GM12878 (cell line): ENCODE results near the gene HNRNPM. TPM values are rescaled to one million over a fixed set of nuclear protein-coding genes. Genes with fewer than 3 reads are reported as not detected.

Experiments
- ATAC-seq: fragments of 200-7000 bp; cut with Tn5 transposase; 3 replicates; pipeline ENCODE4 v1.9.1; 2020; ENCODE audit warnings: mild to moderate bottlenecking, moderate library complexity
- BruUV-seq: library from RNA; stranded (reverse); fragments of 400-500 nt; replicated peaks from 2 replicates; lab custom pipeline; 2021; lab: Mats Ljungman, UMichigan
- CTCF ChIA-PET: fragments of 300-600 bp; sonication (Branson Sonifier 250); formaldehyde crosslinking; extraction: SDS; loops from one replicate; lab custom pipeline; 2021; ENCODE audit warnings: inconsistent platforms; lab: Yijun Ruan, JAX
- POLR2A ChIA-PET: fragments of 350-600 bp; formaldehyde crosslinking; extraction: SDS; loops from one replicate; lab custom pipeline; 2021; ENCODE audit warnings: inconsistent platforms; lab: Charles Lee
- RAD21 ChIA-PET: fragments of 300-600 bp; sonication (Branson Sonifier 250); formaldehyde crosslinking; loops from one replicate; lab custom pipeline; 2023; ENCODE audit warnings: antibody characterized with exemption; ENCODE audit not compliant: unreplicated experiment; lab: Charles Lee
- SMC1A ChIA-PET: fragments of 300-600 bp; sonication (Branson Sonifier 250); formaldehyde crosslinking; loops from one replicate; lab custom pipeline; 2023; ENCODE audit not compliant: unreplicated experiment, uncharacterized antibody; lab: Charles Lee
- DNase-seq: peaks from one replicate; pipeline ENCODE4 v3.0.0-alpha.2; 2011; ENCODE audit warnings: low read depth, low spot score
- FAIRE-seq: peaks from 3 replicates; lab custom pipeline; 2011; peaks lifted over from hg19 to GRCh38; lab: Jason Lieb, UNC
- H2AFZ ChIP-seq: 2 replicates; pipeline ENCODE4 v1.6.0; 2011; ENCODE audit warnings: low read depth, low read length, control low read depth; ENCODE audit not compliant: control insufficient read depth
- H3K27ac ChIP-seq: 2 replicates; pipeline ENCODE4 v1.5.1; 2011; ENCODE audit warnings: control low read depth; ENCODE audit not compliant: control insufficient read depth, insufficient read depth
- H3K27me3 ChIP-seq, 2 experiments: replicated peaks in 1 of 2; 2 replicates each; pipeline versions ENCODE4 v1.6.0 to v1.6.1; 2011; ENCODE audit warnings: low read length in 1 of 2; ENCODE audit not compliant: control insufficient read depth in 2 of 2, insufficient read depth in 2 of 2
- H3K36me3 ChIP-seq, 2 experiments: 2 replicates each; pipeline ENCODE4 v1.5.1; 2011; ENCODE audit warnings: low read length in 1 of 2; ENCODE audit not compliant: control insufficient read depth in 2 of 2, insufficient read depth in 2 of 2
- H3K4me1 ChIP-seq: 2 replicates; pipeline ENCODE4 v1.6.1; 2011; ENCODE audit warnings: mild to moderate bottlenecking, low read length, moderate library complexity, mixed read lengths; ENCODE audit not compliant: control insufficient read depth, insufficient read depth
- H3K4me2 ChIP-seq: 2 replicates; pipeline ENCODE4 v1.6.0; 2011; ENCODE audit warnings: control low read depth; ENCODE audit not compliant: control insufficient read depth, insufficient read depth
- H3K4me3 ChIP-seq: fragments of 200-600 bp; sonication (generic); 2 replicates; pipeline ENCODE4 v1.5.1; 2016
- H3K79me2 ChIP-seq: 2 replicates; pipeline ENCODE4 v1.6.0; 2011; ENCODE audit warnings: low read length; ENCODE audit not compliant: control insufficient read depth, insufficient read depth
- H3K9ac ChIP-seq: 2 replicates; pipeline ENCODE4 v1.8.0; 2011; ENCODE audit warnings: low read length, control low read depth, mixed read lengths; ENCODE audit not compliant: control insufficient read depth, insufficient read depth
- H3K9me3 ChIP-seq: replicated peaks from 3 replicates; pipeline ENCODE4 v1.5.1; 2011; ENCODE audit warnings: mild to moderate bottlenecking, low read length; ENCODE audit not compliant: control insufficient read depth, insufficient read depth
- H4K20me1 ChIP-seq: 2 replicates; pipeline ENCODE4 v1.6.0; 2011; ENCODE audit not compliant: control insufficient read depth, insufficient read depth
- BACH1 ChIP-seq: fragments of 450-650 bp; IDR thresholded peaks from 2 replicates; pipeline ENCODE4 v1.6.1; 2017; ENCODE audit warnings: mild to moderate bottlenecking, borderline replicate concordance
- DPF2 ChIP-seq: fragments of 450-650 bp; IDR thresholded peaks from 2 replicates; pipeline ENCODE4 v1.6.1; 2017; ENCODE audit warnings: mild to moderate bottlenecking
- MYB ChIP-seq: fragments of 150-350 bp; IDR thresholded peaks from 2 replicates; pipeline ENCODE4 v1.6.1; 2014; ENCODE audit warnings: mild to moderate bottlenecking, low read depth, low read length, borderline replicate concordance
- PML ChIP-seq: IDR thresholded peaks from 2 replicates; pipeline ENCODE4 v1.6.1; 2012; ENCODE audit warnings: low read length, inconsistent platforms
- REST ChIP-seq: IDR thresholded peaks from 2 replicates; pipeline ENCODE4 v1.6.1; 2012; ENCODE audit warnings: mild to moderate bottlenecking, low read depth, low read length
- ZBTB11 ChIP-seq: fragments of 450-650 bp; formaldehyde crosslinking; IDR thresholded peaks from 2 replicates; pipeline ENCODE4 v1.5.0; 2022; ENCODE audit warnings: mild to moderate bottlenecking, missing genetic modification characterization
- ZNF384 ChIP-seq: IDR thresholded peaks from 2 replicates; pipeline ENCODE4 v1.6.1; 2012; ENCODE audit warnings: low read depth, mild to moderate bottlenecking, low read length, improper control_type of control experiment, borderline replicate concordance
- WGBS: methylation state at CpG from one replicate; pipeline ENCODE4 v1.1.6; 2016; ENCODE audit warnings: low lambda C conversion rate; ENCODE audit not compliant: insufficient replicate concordance, insufficient coverage; ENCODE audit errors: missing lambda C conversion rate; 5-methylcytosine and 5-hydroxymethylcytosine counted together
- in situ Hi-C: fragments of 300-500 bp; cut with MboI; formaldehyde crosslinking; loops from 9 replicates; pipeline ENCODE4 v1.14.3; 2018; ENCODE audit warnings: mixed read lengths
- intact Hi-C: fragments of 100-400 bp; cut with micrococcal nuclease; formaldehyde crosslinking; loops from one replicate; pipeline ENCODE4 v1.14.2; 2022; ENCODE audit not compliant: unreplicated experiment
- polyA plus RNA-seq, 11 experiments: library from polyadenylated mRNA; depleted of rRNA in 4 of 11; unstranded in 6 of 11; stranded (reverse) in 5 of 11; fragments of >200 nt; fragmentation: Nextera tagmentation in 4 of 11; fragmentation: Illumina TruSeq in 1 of 11; extraction: Ambion mirVana in 4 of 11; extraction: Trizol in 1 of 11; gene quantifications; 1 replicate in 1 of 11; 2 replicates in 10 of 11; pipeline versions ENCODE4 v1.2.1 to v1.2.3, GENCODE V29; 2011 to 2016; ENCODE audit warnings: inconsistent platforms in 2 of 11, missing spikeins in 2 of 11, low read depth in 1 of 11
- total RNA-seq, 4 experiments: library from RNA; depleted of rRNA in 3 of 4; stranded (reverse); fragments of >200 nt in 3 of 4; fragmentation: Illumina TruSeq in 1 of 4; extraction: Trizol in 1 of 4; gene quantifications; 2 replicates each; pipeline versions ENCODE4 v1.2.1 to v1.2.3, GENCODE V29; 2013 to 2021

Gene HNRNPM
- total and polyA plus RNA-seq, 10 of the 15 experiments (the other 5 are each of a cell fraction or from before 2014, with no cell fraction given) = 14.3 to 415 (median 198) TPM

- peaks cover 15% of the 10 kb centered on the region; the same call in 1 of the 2 replicates for H3K4me1 ChIP-seq
- ATAC-seq (no peak), DNase-seq (no peak), FAIRE-seq (no peak)
- H3K4me2 ChIP-seq = no peak overlapping the region
- H3K9me3 ChIP-seq = no peaks in the 10 kb centered on the region
- ChIA-PET POLR2A (interaction anchor here (0.7 kb wide), 1 partner anchor 34 kb away, joined by 3 read pairs; the partner anchor contains the start of gene HNRNPM), CTCF (interaction anchor here (1.0 to 1.1 kb wide), 2 partner anchors 8 to 100 kb away, joined by 3 read pairs; no protein-coding TSS in a partner anchor), RAD21 (no interaction called here), SMC1A (interaction anchor here (1.2 kb wide), 1 partner anchor 65 kb away, joined by 3 read pairs; no protein-coding TSS in a partner anchor)
- WGBS = 56% methylated on average over 3 of the region's 3 CpGs
- H2AFZ ChIP-seq = no peak overlapping the region
- no peak for TF ChIP-seq ZBTB11
- no peak for TF ChIP-seq BACH1
- no peak for TF ChIP-seq MYB
- TF ChIP-seq REST = no peak
- no peak for TF ChIP-seq DPF2
- TF ChIP-seq PML = no peak
- TF ChIP-seq ZNF384 = no peak
- H4K20me1 ChIP-seq = peaks cover 10% of the 10 kb centered on the region
- BruUV-seq = no TSS peak
- no peak overlapping the region for H3K27ac ChIP-seq
- H3K4me3 ChIP-seq = no peak overlapping the region
- H3K9ac ChIP-seq = no peak overlapping the region
- intact Hi-C loops = no loop called here
- H3K27me3 ChIP-seq = no peaks in the 10 kb centered on the region
- peaks cover 41% of the 10 kb centered on the region for H3K79me2 ChIP-seq
- peaks cover 41 to 47% of the 10 kb centered on the region in 2 experiments for H3K36me3 ChIP-seq
- in situ Hi-C loops = no loop called here
These were observed 33.8 kb downstream of the HNRNPM start for GRCh38 chr19:8478598-8478997.
